Parathyroid adenoma (tissue), 2 donors: ENCODE data around the gene TSEN2.

Experiments
- H2AFZ ChIP-seq: fragments of 300-600 bp; sonication (generic); one replicate; pipeline ENCODE4 v1.7.0; 2017; ENCODE audit warnings: antibody characterized with exemption, mild to moderate bottlenecking
- H3K27ac ChIP-seq: fragments of 300-600 bp; sonication (generic); one replicate; pipeline ENCODE4 v1.7.0; 2017
- H3K27me3 ChIP-seq: fragments of 300-600 bp; sonication (generic); one replicate; pipeline ENCODE4 v1.7.0; 2017; ENCODE audit warnings: low read length; ENCODE audit not compliant: control insufficient read depth, insufficient read depth
- H3K36me3 ChIP-seq: fragments of 300-600 bp; sonication (generic); one replicate; pipeline ENCODE4 v1.7.0; 2017; ENCODE audit warnings: low read length; ENCODE audit not compliant: control insufficient read depth, insufficient read depth
- H3K4me1 ChIP-seq: fragments of 300-600 bp; sonication (generic); one replicate; pipeline ENCODE4 v1.7.0; 2017; ENCODE audit warnings: control low read depth
- H3K4me2 ChIP-seq: fragments of 300-600 bp; sonication (generic); one replicate; pipeline ENCODE4 v1.7.0; 2017; ENCODE audit warnings: low read length
- H3K4me3 ChIP-seq: fragments of 300-600 bp; sonication (generic); one replicate; pipeline ENCODE4 v1.7.0; 2017; ENCODE audit warnings: low read depth, low read length
- H3K79me2 ChIP-seq: fragments of 300-600 bp; sonication (generic); one replicate; pipeline ENCODE4 v1.7.0; 2017; ENCODE audit warnings: control low read depth
- H3K9ac ChIP-seq: fragments of 300-600 bp; sonication (generic); one replicate; pipeline ENCODE4 v1.7.0; 2017; ENCODE audit warnings: mild to moderate bottlenecking
- H3K9me3 ChIP-seq: fragments of 300-600 bp; sonication (generic); one replicate; pipeline ENCODE4 v1.7.0; 2017; ENCODE audit warnings: low read length; ENCODE audit not compliant: control insufficient read depth
- CTCF ChIP-seq: fragments of 300-600 bp; sonication (generic); IDR thresholded peaks from one replicate; pipeline ENCODE4 v1.7.0; 2017; ENCODE audit warnings: antibody characterized with exemption, mild to moderate bottlenecking
- donor health status: primary hyperparathyroidism.

TSEN2 gene

GRCh38 chr3:12452361-12453330, 31.6 kb upstream of the TSEN2 start:
- no peak overlapping the region for H3K4me2 ChIP-seq
- no peak overlapping the region for H3K9ac ChIP-seq
- H2AFZ ChIP-seq, result no peak overlapping the region
- no peaks in the 10 kb centered on the region for H3K4me1 ChIP-seq
- no peak for TF ChIP-seq CTCF
- H3K27me3 ChIP-seq, result no peaks in the 10 kb centered on the region
- no peak overlapping the region for H3K27ac ChIP-seq
- H3K4me3 ChIP-seq, result no peak overlapping the region
- H3K79me2 ChIP-seq, result no peaks in the 10 kb centered on the region
- H3K36me3 ChIP-seq, result no peaks in the 10 kb centered on the region
- H3K9me3 ChIP-seq, result no peaks in the 10 kb centered on the region

GRCh38 chr3:12454076-12454815, 30.0 kb upstream of the TSEN2 start:
- TF ChIP-seq CTCF, result no peak
- Histone ChIP-seq H3K4me3 (no peak overlapping the region), H3K9ac (no peak overlapping the region), H3K4me2 (no peak overlapping the region), H3K4me1 (no peaks in the 10 kb centered on the region), H3K79me2 (no peaks in the 10 kb centered on the region), H2AFZ (no peak overlapping the region), H3K9me3 (no peaks in the 10 kb centered on the region), H3K27ac (no peak overlapping the region), H3K27me3 (no peaks in the 10 kb centered on the region), H3K36me3 (no peaks in the 10 kb centered on the region)

- Histone ChIP-seq H3K36me3 (no peaks in the 10 kb centered on the region), H3K9me3 (no peaks in the 10 kb centered on the region), H3K27ac (no peak overlapping the region), H3K9ac (no peak overlapping the region), H3K4me2 (no peak overlapping the region), H3K79me2 (no peaks in the 10 kb centered on the region), H2AFZ (no peak overlapping the region), H3K4me1 (no peaks in the 10 kb centered on the region), H3K27me3 (no peaks in the 10 kb centered on the region), H3K4me3 (no peak overlapping the region)
- TF ChIP-seq CTCF, result no peak
Observed at GRCh38 chr3:12454816-12455121, 29.5 kb upstream of the TSEN2 start.

GRCh38 chr3:12455740-12456139, 28.5 kb upstream of the TSEN2 start:
- Histone ChIP-seq H3K27me3 (no peaks in the 10 kb centered on the region), H3K4me2 (no peak overlapping the region), H3K79me2 (no peaks in the 10 kb centered on the region), H3K9ac (no peak overlapping the region), H2AFZ (no peak overlapping the region), H3K36me3 (no peaks in the 10 kb centered on the region), H3K9me3 (no peaks in the 10 kb centered on the region), H3K4me1 (no peaks in the 10 kb centered on the region), H3K4me3 (no peak overlapping the region), H3K27ac (no peak overlapping the region)
- no peak for TF ChIP-seq CTCF
